Measurements from ENCODE around the gene MDK. TPM values are rescaled to one million over a fixed set of nuclear protein-coding genes. Genes with fewer than 3 reads are reported as not detected.
A peak's percentile ranks its signal among the peaks of the same experiment; 100 is the strongest.

MDK gene
- total RNA-seq, 1 donor from 2014 or later = 600 TPM

GRCh38 chr11:46351148-46351547 is 30.3 kb upstream of the MDK start:
- Histone ChIP-seq H3K27ac (no peak overlapping the region), H2AFZ (replicated peaks) (no peak overlapping the region), H3K36me3 (no peaks in the 10 kb centered on the region), H3K4me3 (no peak overlapping the region), H3F3A (ENCODE audit: low read depth) (peaks cover 17% of the 10 kb centered on the region), H4K20me1 (ENCODE audit: low read depth) (peaks cover 51% of the 10 kb centered on the region), H3K27me3 (peaks cover 9% of the 10 kb centered on the region), H3K9ac (no peak overlapping the region), H3K79me2 (ENCODE audit: low read depth) (peaks cover 76% of the 10 kb centered on the region), H3K4me2 (no peak overlapping the region), H3K9me3 (ENCODE audit: low read depth) (no peaks in the 10 kb centered on the region), H3K4me1 (peaks cover 28% of the 10 kb centered on the region)
- Mint-ChIP-seq H3K4me3 (no peak overlapping the region), H3K27ac (no peak overlapping the region), H3K9me3 (peaks cover 4% of the 10 kb centered on the region), H3K27me3 (ENCODE audit: insufficient read depth, low read depth) (peaks cover 13% of the 10 kb centered on the region), H3K4me1 (peaks cover 53% of the 10 kb centered on the region), H3K36me3 (no peaks in the 10 kb centered on the region)
- DNase-seq (ENCODE audit: low spot score) = no peak
- no peak for TF ChIP-seq EZH2 (IDR thresholded peaks at IDR 0.05)
- TF ChIP-seq EZH2phosphoT487 (IDR thresholded peaks at IDR 0.05) = no peak
- TF ChIP-seq, protein P1, sequence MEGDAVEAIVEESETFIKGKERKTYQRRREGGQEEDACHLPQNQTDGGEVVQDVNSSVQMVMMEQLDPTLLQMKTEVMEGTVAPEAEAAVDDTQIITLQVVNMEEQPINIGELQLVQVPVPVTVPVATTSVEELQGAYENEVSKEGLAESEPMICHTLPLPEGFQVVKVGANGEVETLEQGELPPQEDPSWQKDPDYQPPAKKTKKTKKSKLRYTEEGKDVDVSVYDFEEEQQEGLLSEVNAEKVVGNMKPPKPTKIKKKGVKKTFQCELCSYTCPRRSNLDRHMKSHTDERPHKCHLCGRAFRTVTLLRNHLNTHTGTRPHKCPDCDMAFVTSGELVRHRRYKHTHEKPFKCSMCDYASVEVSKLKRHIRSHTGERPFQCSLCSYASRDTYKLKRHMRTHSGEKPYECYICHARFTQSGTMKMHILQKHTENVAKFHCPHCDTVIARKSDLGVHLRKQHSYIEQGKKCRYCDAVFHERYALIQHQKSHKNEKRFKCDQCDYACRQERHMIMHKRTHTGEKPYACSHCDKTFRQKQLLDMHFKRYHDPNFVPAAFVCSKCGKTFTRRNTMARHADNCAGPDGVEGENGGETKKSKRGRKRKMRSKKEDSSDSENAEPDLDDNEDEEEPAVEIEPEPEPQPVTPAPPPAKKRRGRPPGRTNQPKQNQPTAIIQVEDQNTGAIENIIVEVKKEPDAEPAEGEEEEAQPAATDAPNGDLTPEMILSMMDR (IDR thresholded peaks at IDR 0.05) = no peak

DNA sequence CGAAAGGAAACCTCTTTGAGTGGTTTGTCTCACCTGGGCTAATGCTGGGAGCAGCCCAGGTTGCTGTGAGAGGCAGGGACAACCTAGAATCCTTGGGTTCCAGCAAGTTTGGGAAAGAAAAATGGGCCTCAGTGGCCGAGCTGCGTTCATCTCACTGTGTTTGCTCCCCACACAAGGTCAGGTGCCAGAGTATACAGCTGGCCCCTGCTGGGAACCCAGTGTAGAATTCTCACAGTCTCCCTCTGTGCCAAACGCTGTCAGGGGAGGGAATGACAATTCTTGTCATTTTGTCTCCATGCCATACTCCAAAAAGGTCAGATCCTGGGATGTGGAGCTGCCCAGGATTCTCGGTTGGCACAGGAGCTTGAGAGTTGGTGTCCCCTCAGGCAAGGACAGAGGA is 29.9 kb upstream of the MDK start:
- H3K4me2 ChIP-seq = peak overlapping the region; percentile 35
- H3K9me3 ChIP-seq (ENCODE audit: low read depth) = no peaks in the 10 kb centered on the region
- H3K27ac ChIP-seq = no peak overlapping the region
- TF ChIP-seq EZH2 (IDR thresholded peaks at IDR 0.05) = no peak
- TF ChIP-seq EZH2phosphoT487 (IDR thresholded peaks at IDR 0.05) = no peak
- TF ChIP-seq, protein P1 (IDR thresholded peaks at IDR 0.05) = no peak
- Mint-ChIP-seq H3K27me3 (ENCODE audit: insufficient read depth, low read depth) (peaks cover 17% of the 10 kb centered on the region), H3K4me1 (peaks cover 53% of the 10 kb centered on the region), H3K27ac (no peak overlapping the region), H3K9me3 (peaks cover 3% of the 10 kb centered on the region), H3K36me3 (no peaks in the 10 kb centered on the region), H3K4me3 (peak overlapping the region; percentile 46)
- no peak overlapping the region for H3K4me3 ChIP-seq
- H2AFZ ChIP-seq (replicated peaks) = no peak overlapping the region
- H3K4me1 ChIP-seq = peaks cover 29% of the 10 kb centered on the region
- DNase-seq (ENCODE audit: low spot score) = no peak
- peaks cover 4% of the 10 kb centered on the region for H3K27me3 ChIP-seq
- peaks cover 16% of the 10 kb centered on the region for H3F3A ChIP-seq (ENCODE audit: low read depth)
- H3K36me3 ChIP-seq = no peaks in the 10 kb centered on the region
- peaks cover 76% of the 10 kb centered on the region for H3K79me2 ChIP-seq (ENCODE audit: low read depth)
- H4K20me1 ChIP-seq (ENCODE audit: low read depth) = peaks cover 54% of the 10 kb centered on the region
- no peak overlapping the region for H3K9ac ChIP-seq

DNA sequence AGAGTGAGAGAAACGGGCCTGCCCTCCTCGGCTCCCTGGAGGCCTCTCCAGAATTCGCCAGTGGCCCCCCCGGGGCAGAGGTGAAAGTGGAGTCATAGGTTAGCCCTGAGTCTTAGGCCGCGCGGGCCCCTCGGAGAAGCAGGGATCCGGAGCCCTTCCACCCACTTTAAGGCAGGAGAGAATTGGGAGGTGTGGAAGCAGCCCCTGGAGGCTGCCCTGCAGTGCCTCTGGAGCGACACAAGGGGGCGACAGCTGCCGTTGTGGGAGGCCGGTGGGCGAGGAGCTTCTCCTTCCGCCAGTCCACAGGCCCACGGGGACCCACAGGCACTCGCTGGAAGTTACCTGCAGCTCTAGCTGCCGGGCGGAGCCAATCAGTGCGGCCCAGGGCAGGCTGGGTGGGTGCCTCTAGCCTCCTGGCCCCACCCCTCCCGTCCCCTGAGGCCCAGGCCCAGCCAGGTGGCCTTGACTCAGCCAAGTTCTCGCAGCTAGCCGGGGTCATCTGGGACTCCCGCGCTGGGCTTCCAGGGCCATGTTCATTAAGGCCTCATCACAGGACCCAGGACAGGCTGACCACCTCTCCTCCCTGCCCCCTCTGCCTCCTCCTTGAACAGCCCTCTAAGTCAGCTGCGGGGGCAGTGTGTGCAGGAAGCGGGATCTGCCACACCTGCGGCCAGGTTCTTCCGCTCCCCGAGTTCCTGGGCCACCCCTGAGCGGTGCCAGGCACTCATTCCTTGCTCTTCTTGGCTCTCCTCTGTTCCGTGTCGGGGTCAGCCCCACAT is 29.2 kb upstream of the MDK start:
- no peaks in the 10 kb centered on the region for H3K36me3 ChIP-seq
- peaks cover 17% of the 10 kb centered on the region for H3F3A ChIP-seq (ENCODE audit: low read depth)
- no peaks in the 10 kb centered on the region for H3K9me3 ChIP-seq (ENCODE audit: low read depth)
- Mint-ChIP-seq H3K4me1 (peaks cover 53% of the 10 kb centered on the region), H3K4me3 (peak overlapping the region; percentile 46), H3K9me3 (no peaks in the 10 kb centered on the region), H3K36me3 (no peaks in the 10 kb centered on the region), H3K27ac (no peak overlapping the region), H3K27me3 (ENCODE audit: insufficient read depth, low read depth) (peaks cover 13% of the 10 kb centered on the region)
- H3K27ac ChIP-seq = no peak overlapping the region
- peak; percentile 71 for DNase-seq (ENCODE audit: low spot score)
- peaks cover 78% of the 10 kb centered on the region for H3K79me2 ChIP-seq (ENCODE audit: low read depth)
- H4K20me1 ChIP-seq (ENCODE audit: low read depth) = peaks cover 54% of the 10 kb centered on the region
- no peak overlapping the region for H3K9ac ChIP-seq
- H2AFZ ChIP-seq (replicated peaks) = no peak overlapping the region
- peak overlapping the region; percentile 35 for H3K4me2 ChIP-seq
- no peak overlapping the region for H3K4me3 ChIP-seq
- H3K4me1 ChIP-seq = peaks cover 36% of the 10 kb centered on the region
- TF ChIP-seq, protein P1 (IDR thresholded peaks at IDR 0.05) = peak; percentile 87
- TF ChIP-seq EZH2phosphoT487 (IDR thresholded peaks at IDR 0.05) (no peak), EZH2 (IDR thresholded peaks at IDR 0.05) (no peak)
- H3K27me3 ChIP-seq = no peaks in the 10 kb centered on the region
